GM23248 (cell line): Measurements from ENCODE around the gene STXBP4. TPM values are rescaled to one million over a fixed set of nuclear protein-coding genes. Genes with fewer than 3 reads are reported as not detected.

Source experiments
- DNase-seq: peaks from one replicate; pipeline ENCODE4 v3.0.0-alpha.2; 2015
- H2AFZ ChIP-seq: fragments of 200-600 bp; sonication (generic); 2 replicates; pipeline ENCODE4 v1.6.1; 2016; ENCODE audit warnings: antibody characterized with exemption
- H3F3A ChIP-seq: fragments of 200-600 bp; sonication (generic); 2 replicates; pipeline ENCODE4 v1.6.1; 2016; ENCODE audit warnings: mild to moderate bottlenecking, antibody characterized with exemption, mixed run types; ENCODE audit not compliant: insufficient read depth
- H3K27ac ChIP-seq: fragments of 200-600 bp; sonication (generic); 2 replicates; pipeline ENCODE4 v1.5.1; 2016; ENCODE audit warnings: mild to moderate bottlenecking
- H3K27me3 ChIP-seq: fragments of 200-600 bp; sonication (generic); replicated peaks from 2 replicates; pipeline ENCODE4 v1.6.1; 2016; ENCODE audit warnings: mild to moderate bottlenecking; ENCODE audit not compliant: insufficient read depth
- H3K36me3 ChIP-seq: fragments of 200-600 bp; sonication (generic); 2 replicates; pipeline ENCODE4 v1.6.1; 2016; ENCODE audit warnings: low read depth, mild to moderate bottlenecking
- H3K4me1 ChIP-seq: fragments of 200-600 bp; sonication (generic); 2 replicates; pipeline ENCODE4 v1.6.1; 2016; ENCODE audit warnings: mild to moderate bottlenecking; ENCODE audit not compliant: insufficient read depth
- H3K4me2 ChIP-seq: fragments of 200-600 bp; sonication (generic); one replicate; pipeline ENCODE4 v1.6.1; 2016; ENCODE audit warnings: mild to moderate bottlenecking; ENCODE audit not compliant: unreplicated experiment
- H3K4me3 ChIP-seq: fragments of 200-600 bp; sonication (generic); 2 replicates; pipeline ENCODE4 v1.5.1; 2016; ENCODE audit warnings: mild to moderate bottlenecking
- H3K79me2 ChIP-seq: fragments of 200-600 bp; sonication (generic); 2 replicates; pipeline ENCODE4 v1.6.1; 2016; ENCODE audit warnings: mild to moderate bottlenecking; ENCODE audit not compliant: insufficient read depth
- H3K9ac ChIP-seq: fragments of 200-600 bp; sonication (generic); 2 replicates; pipeline ENCODE4 v1.6.1; 2016; ENCODE audit warnings: mild to moderate bottlenecking
- H3K9me2 ChIP-seq: fragments of 200-600 bp; sonication (generic); 2 replicates; pipeline ENCODE4 v1.6.1; 2016; ENCODE audit warnings: mixed run types, mild to moderate bottlenecking, moderate library complexity; ENCODE audit not compliant: insufficient read depth
- H3K9me3 ChIP-seq: fragments of 200-600 bp; sonication (generic); one replicate; pipeline ENCODE4 v1.6.1; 2017; ENCODE audit warnings: low read depth
- H4K20me1 ChIP-seq: fragments of 200-600 bp; sonication (generic); 2 replicates; pipeline ENCODE4 v1.6.0; 2016; ENCODE audit not compliant: insufficient read depth
- EZH2 ChIP-seq: fragments of 200-600 bp; sonication (generic); IDR thresholded peaks from 2 replicates; pipeline ENCODE4 v1.6.1; 2018; ENCODE audit warnings: antibody characterized with exemption, mild to moderate bottlenecking; ENCODE audit not compliant: insufficient read depth, poor library complexity, severe bottlenecking
- EZH2phosphoT487 ChIP-seq: fragments of 200-600 bp; sonication (generic); IDR thresholded peaks from 2 replicates; pipeline ENCODE4 v1.6.1; 2018; ENCODE audit warnings: antibody characterized with exemption, moderate library complexity, mild to moderate bottlenecking, low read depth; ENCODE audit not compliant: insufficient read depth
- WGBS, 2 experiments: methylation state at CpG; one replicate each; pipeline ENCODE4 v1.1.6; 2015 to 2017; ENCODE audit warnings: low lambda C conversion rate in 2 of 2, low coverage in 1 of 2; ENCODE audit errors: missing lambda C conversion rate in 2 of 2; 5-methylcytosine and 5-hydroxymethylcytosine counted together
- in situ Hi-C: fragments of 300-500 bp; cut with MboI; formaldehyde crosslinking; loops from 2 replicates; pipeline ENCODE4 v1.15.0; 2020
- polyA plus RNA-seq: library from polyadenylated mRNA; unstranded; fragments of >200 nt; fragmentation: Nextera tagmentation; extraction: Ambion mirVana; gene quantifications from 2 replicates; pipeline ENCODE4 v1.2.1, GENCODE V29; 2016
- total RNA-seq: library from RNA; depleted of rRNA; stranded (reverse); fragments of >200 nt; shearing (Covaris generic); gene quantifications from 2 replicates; pipeline ENCODE4 v1.2.3, GENCODE V29; 2014

Gene STXBP4
- total and polyA plus RNA-seq, 2 experiments from 2014 or later: 5.9 to 8.7 TPM

DNA sequence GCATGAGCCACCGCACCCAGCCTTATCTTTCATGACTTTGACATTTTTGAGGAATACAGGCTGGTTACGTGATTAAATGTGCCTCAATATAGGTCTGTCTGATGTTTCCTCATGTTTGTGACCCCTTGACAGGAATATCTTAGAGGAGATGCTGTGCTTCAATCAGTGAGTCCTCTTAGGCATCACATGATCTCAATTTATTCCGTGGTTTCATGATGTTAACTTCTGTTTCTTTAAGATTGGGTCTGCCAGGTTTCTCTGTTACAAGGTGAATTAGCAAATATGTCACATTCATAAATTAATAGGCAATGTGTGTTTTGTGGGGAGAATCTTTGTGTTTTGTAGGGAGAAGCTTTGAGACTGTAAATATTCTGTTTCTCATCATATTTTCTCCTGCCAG is 3.3 kb downstream of the STXBP4 start:
- Histone ChIP-seq H3K27ac (no peak overlapping the region), H3K36me3 (no peaks in the 10 kb centered on the region), H3K9me2 (no peaks in the 10 kb centered on the region), H4K20me1 (no peaks in the 10 kb centered on the region), H3K9ac (no peak overlapping the region), H3F3A (0 out of 2 replicates have a peak, but pooled peaks cover 7% of the 10 kb centered on the region), H3K9me3 (no peaks in the 10 kb centered on the region), H3K4me3 (no peak overlapping the region), H2AFZ (no peak overlapping the region), H3K27me3 (no peaks in the 10 kb centered on the region), H3K4me2 (no peak overlapping the region), H3K4me1 (peaks cover 13% of the 10 kb centered on the region), H3K79me2 (peaks cover 57% of the 10 kb centered on the region)
- TF ChIP-seq EZH2phosphoT487 (no peak), EZH2 (no peak)
- 93% methylated on average over 3 of the region's 3 CpGs for WGBS, 2 experiments
- in situ Hi-C loops: no loop called here
- no peak for DNase-seq

- H3K79me2 ChIP-seq: peaks cover 51% of the 10 kb centered on the region
- H3K9me3 ChIP-seq: no peaks in the 10 kb centered on the region
- H3K9ac ChIP-seq: no peak overlapping the region
- peaks cover 9% of the 10 kb centered on the region for H3K4me1 ChIP-seq
- in situ Hi-C loops: no loop called here
- TF ChIP-seq EZH2: no peak
- no peak for TF ChIP-seq EZH2phosphoT487
- H3K27ac ChIP-seq: no peak overlapping the region
- no peaks in the 10 kb centered on the region for H4K20me1 ChIP-seq
- H3K4me3 ChIP-seq: no peak overlapping the region
- no peaks in the 10 kb centered on the region for H3K9me2 ChIP-seq
- no peak overlapping the region for H3K4me2 ChIP-seq
- WGBS, 2 experiments: 93 to 95% methylated on average over 3 of the region's 3 CpGs
- no peak overlapping the region for H2AFZ ChIP-seq
- no peaks in the 10 kb centered on the region for H3K36me3 ChIP-seq
- H3K27me3 ChIP-seq: no peaks in the 10 kb centered on the region
- no peak for DNase-seq
- H3F3A ChIP-seq: 0 out of 2 replicates have a peak, but pooled peaks cover 7% of the 10 kb centered on the region
These were observed 4.0 kb downstream of the STXBP4 start for GRCh38 chr17:54972406-54973138.

DNA sequence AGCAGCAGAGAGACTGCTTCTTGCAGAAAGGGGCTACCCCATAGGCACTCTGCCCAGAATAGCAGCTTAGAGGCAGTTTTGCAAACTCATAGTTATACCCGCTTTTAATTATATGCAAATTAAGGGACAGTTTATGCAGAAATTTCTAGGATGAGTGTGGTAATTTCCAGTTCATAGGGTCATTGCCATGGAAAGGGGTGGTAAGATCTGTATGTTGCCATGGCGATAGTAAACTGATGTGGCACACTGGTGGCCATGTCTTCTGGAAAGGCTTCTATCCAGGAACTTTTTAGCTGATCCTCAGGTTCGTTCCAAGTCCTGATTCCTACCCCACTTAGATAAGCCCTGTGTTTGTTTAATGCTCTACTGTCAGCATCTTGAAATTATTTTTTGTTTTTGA is 6.2 kb downstream of the STXBP4 start:
- no peak overlapping the region for H3K4me2 ChIP-seq
- WGBS, 2 experiments: 83 to 90% methylated on average over 3 of the region's 3 CpGs
- peaks cover 5% of the 10 kb centered on the region for H3K4me1 ChIP-seq
- no peaks in the 10 kb centered on the region for H4K20me1 ChIP-seq
- H3K36me3 ChIP-seq: no peaks in the 10 kb centered on the region
- H3K9me2 ChIP-seq: no peaks in the 10 kb centered on the region
- no peaks in the 10 kb centered on the region for H3K27me3 ChIP-seq
- no peaks in the 10 kb centered on the region for H3F3A ChIP-seq
- H3K27ac ChIP-seq: no peak overlapping the region
- no peak for DNase-seq
- H3K4me3 ChIP-seq: no peak overlapping the region
- no peak overlapping the region for H3K9ac ChIP-seq
- no peaks in the 10 kb centered on the region for H3K9me3 ChIP-seq
- H2AFZ ChIP-seq: no peak overlapping the region
- TF ChIP-seq EZH2: no peak
- no peak for TF ChIP-seq EZH2phosphoT487
- H3K79me2 ChIP-seq: peaks cover 41% of the 10 kb centered on the region
- in situ Hi-C loops: loop anchor here (25.0 kb wide), 1 partner anchor 538 kb away; the partner anchor contains the start of gene SMIM36

GRCh38 chr17:54976316-54976715 is 7.8 kb downstream of the STXBP4 start:
- in situ Hi-C loops: loop anchor here (25.0 kb wide), 1 partner anchor 536 kb away; the partner anchor contains the start of gene SMIM36

More at GRCh38 chr17:54976316-54976715, 7.8 kb downstream of the STXBP4 start:
- H3K79me2 ChIP-seq: peaks cover 25% of the 10 kb centered on the region
- no peaks in the 10 kb centered on the region for H4K20me1 ChIP-seq
- no peaks in the 10 kb centered on the region for H3K36me3 ChIP-seq
- H3K9me3 ChIP-seq: no peaks in the 10 kb centered on the region
- DNase-seq: no peak
- no peaks in the 10 kb centered on the region for H3F3A ChIP-seq
- no peak overlapping the region for H2AFZ ChIP-seq
- H3K4me2 ChIP-seq: no peak overlapping the region
- 88 to 95% methylated on average over 3 of the region's 3 CpGs for WGBS, 2 experiments
- H3K27ac ChIP-seq: no peak overlapping the region
- H3K4me1 ChIP-seq: no peaks in the 10 kb centered on the region
- no peak for TF ChIP-seq EZH2
- TF ChIP-seq EZH2phosphoT487: no peak
- H3K9ac ChIP-seq: no peak overlapping the region
- H3K27me3 ChIP-seq: no peaks in the 10 kb centered on the region
- H3K4me3 ChIP-seq: no peak overlapping the region
- no peaks in the 10 kb centered on the region for H3K9me2 ChIP-seq
